GM23338 (cell line): ENCODE measurements around the gene CASP8.

Experiments used
- TF ChIP-seq, protein P1 (sequence below), 2 experiments: fragments of 200-600 bp in 1 of 2; sonication (generic) in 1 of 2; conservative IDR thresholded peaks; 2 replicates each; pipeline versions ENCODE4 v1.5.1 to v1.6.1; 2016 to 2017; ENCODE audit warnings: antibody characterized with exemption in 2 of 2, low read depth in 2 of 2, mild to moderate bottlenecking in 2 of 2, moderate library complexity in 1 of 2
- TF ChIP-seq, protein P2 (sequence below): IDR thresholded peaks from one replicate; pipeline ENCODE4 v1.6.1; 2018; ENCODE audit warnings: antibody characterized with exemption; ENCODE audit not compliant: unreplicated experiment

- TF ChIP-seq, protein P1, sequence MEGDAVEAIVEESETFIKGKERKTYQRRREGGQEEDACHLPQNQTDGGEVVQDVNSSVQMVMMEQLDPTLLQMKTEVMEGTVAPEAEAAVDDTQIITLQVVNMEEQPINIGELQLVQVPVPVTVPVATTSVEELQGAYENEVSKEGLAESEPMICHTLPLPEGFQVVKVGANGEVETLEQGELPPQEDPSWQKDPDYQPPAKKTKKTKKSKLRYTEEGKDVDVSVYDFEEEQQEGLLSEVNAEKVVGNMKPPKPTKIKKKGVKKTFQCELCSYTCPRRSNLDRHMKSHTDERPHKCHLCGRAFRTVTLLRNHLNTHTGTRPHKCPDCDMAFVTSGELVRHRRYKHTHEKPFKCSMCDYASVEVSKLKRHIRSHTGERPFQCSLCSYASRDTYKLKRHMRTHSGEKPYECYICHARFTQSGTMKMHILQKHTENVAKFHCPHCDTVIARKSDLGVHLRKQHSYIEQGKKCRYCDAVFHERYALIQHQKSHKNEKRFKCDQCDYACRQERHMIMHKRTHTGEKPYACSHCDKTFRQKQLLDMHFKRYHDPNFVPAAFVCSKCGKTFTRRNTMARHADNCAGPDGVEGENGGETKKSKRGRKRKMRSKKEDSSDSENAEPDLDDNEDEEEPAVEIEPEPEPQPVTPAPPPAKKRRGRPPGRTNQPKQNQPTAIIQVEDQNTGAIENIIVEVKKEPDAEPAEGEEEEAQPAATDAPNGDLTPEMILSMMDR (conservative IDR thresholded peaks at IDR 0.05; ENCODE audit: low read depth in 2 of 2), result no peak
- TF ChIP-seq, protein P2, sequence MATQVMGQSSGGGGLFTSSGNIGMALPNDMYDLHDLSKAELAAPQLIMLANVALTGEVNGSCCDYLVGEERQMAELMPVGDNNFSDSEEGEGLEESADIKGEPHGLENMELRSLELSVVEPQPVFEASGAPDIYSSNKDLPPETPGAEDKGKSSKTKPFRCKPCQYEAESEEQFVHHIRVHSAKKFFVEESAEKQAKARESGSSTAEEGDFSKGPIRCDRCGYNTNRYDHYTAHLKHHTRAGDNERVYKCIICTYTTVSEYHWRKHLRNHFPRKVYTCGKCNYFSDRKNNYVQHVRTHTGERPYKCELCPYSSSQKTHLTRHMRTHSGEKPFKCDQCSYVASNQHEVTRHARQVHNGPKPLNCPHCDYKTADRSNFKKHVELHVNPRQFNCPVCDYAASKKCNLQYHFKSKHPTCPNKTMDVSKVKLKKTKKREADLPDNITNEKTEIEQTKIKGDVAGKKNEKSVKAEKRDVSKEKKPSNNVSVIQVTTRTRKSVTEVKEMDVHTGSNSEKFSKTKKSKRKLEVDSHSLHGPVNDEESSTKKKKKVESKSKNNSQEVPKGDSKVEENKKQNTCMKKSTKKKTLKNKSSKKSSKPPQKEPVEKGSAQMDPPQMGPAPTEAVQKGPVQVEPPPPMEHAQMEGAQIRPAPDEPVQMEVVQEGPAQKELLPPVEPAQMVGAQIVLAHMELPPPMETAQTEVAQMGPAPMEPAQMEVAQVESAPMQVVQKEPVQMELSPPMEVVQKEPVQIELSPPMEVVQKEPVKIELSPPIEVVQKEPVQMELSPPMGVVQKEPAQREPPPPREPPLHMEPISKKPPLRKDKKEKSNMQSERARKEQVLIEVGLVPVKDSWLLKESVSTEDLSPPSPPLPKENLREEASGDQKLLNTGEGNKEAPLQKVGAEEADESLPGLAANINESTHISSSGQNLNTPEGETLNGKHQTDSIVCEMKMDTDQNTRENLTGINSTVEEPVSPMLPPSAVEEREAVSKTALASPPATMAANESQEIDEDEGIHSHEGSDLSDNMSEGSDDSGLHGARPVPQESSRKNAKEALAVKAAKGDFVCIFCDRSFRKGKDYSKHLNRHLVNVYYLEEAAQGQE, result no peak
These were observed 31.9 kb upstream of the CASP8 start for GRCh38 chr2:201228271-201228911.
